AG04449 (cell line): ENCODE results near the gene NDUFA5.
"Not testable (repeated sequence)": the region's sequence is repeated elsewhere in the genome, so short reads cannot be mapped to it uniquely, and the experiment has no call there.

ENCODE experiments used
- CTCF ChIA-PET: fragments of 350-600 bp; formaldehyde crosslinking; extraction: SDS; loops from one replicate; lab custom pipeline; 2021; ENCODE audit warnings: antibody characterized with exemption; lab: Yijun Ruan, JAX
- POLR2A ChIA-PET: fragments of 400-600, 350-600 bp; formaldehyde crosslinking; extraction: SDS; loops from one replicate; lab custom pipeline; 2020; ENCODE audit warnings: antibody characterized with exemption, inconsistent platforms; lab: Yijun Ruan, JAX
- DNase-seq: peaks from one replicate; pipeline ENCODE4 v3.0.0-alpha.2; 2010; ENCODE audit warnings: low read depth, low spot score
- H3K4me3 ChIP-seq: 2 replicates; pipeline ENCODE4 v1.5.1; 2011; ENCODE audit warnings: low read depth, mild to moderate bottlenecking, control low read depth, low read length
- CTCF ChIP-seq: IDR thresholded peaks from one replicate; pipeline ENCODE4 v1.5.1; 2011; ENCODE audit warnings: mild to moderate bottlenecking, moderate library complexity, low read length, control low read depth, inconsistent platforms; ENCODE audit not compliant: insufficient read depth; ENCODE audit errors: missing control alignments

The NDUFA5 gene

GRCh38 chr7:123537026-123537642 lies 20.5 kb downstream of the NDUFA5 start:
- no peak for DNase-seq
- peak; percentile 16 for TF ChIP-seq CTCF
- H3K4me3 ChIP-seq = no peak overlapping the region
- POLR2A ChIA-PET = no interaction called here
- CTCF ChIA-PET = interaction anchor here (2.9 kb wide), 1 partner anchor 43 kb away, joined by 26 read pairs; no protein-coding TSS in a partner anchor

GRCh38 chr7:123535517-123535916 lies 22.1 kb downstream of the NDUFA5 start:
- TF ChIP-seq CTCF = no peak
- no peak overlapping the region; the same call in 1 of the 2 replicates for H3K4me3 ChIP-seq
- ChIA-PET CTCF (interaction anchor here (0.6 to 2.0 kb wide), 4 partner anchors 14 to 43 kb away, joined by 3 to 21 read pairs (median 3); no protein-coding TSS in a partner anchor), POLR2A (interaction anchor here (0.7 kb wide), 1 partner anchor 1742 kb away, joined by 4 read pairs; no protein-coding TSS in a partner anchor)
- DNase-seq = no peak

GRCh38 chr7:123534383-123535260 lies 23.0 kb downstream of the NDUFA5 start, which contains the start of gene IQUB:
Gene IQUB, minus strand, starts transcription at chr7:123534595. Its CDS starts 22,255 bp downstream, at chr7:123512340.
- ChIA-PET POLR2A (interaction anchor here (0.5 kb wide), 1 partner anchor 1603 kb away, joined by 3 read pairs; no protein-coding TSS in a partner anchor), CTCF (interaction anchor here (0.7 to 2.0 kb wide), 5 partner anchors 37 to 102 kb away, joined by 3 to 21 read pairs (median 4); no protein-coding TSS in a partner anchor)
- H3K4me3 ChIP-seq = peak within 1 kb of the TSS; percentile 69
- no peak for TF ChIP-seq CTCF
- DNase-seq = peak; percentile 76

GRCh38 chr7:123533929-123534382 lies 23.7 kb downstream of the NDUFA5 start:
- H3K4me3 ChIP-seq = peak overlapping the region; percentile 68
- POLR2A ChIA-PET = no interaction called here
- no peak for TF ChIP-seq CTCF
- CTCF ChIA-PET = interaction anchor here (1.0 kb wide), 1 partner anchor 40 kb away, joined by 5 read pairs; no protein-coding TSS in a partner anchor
- no peak for DNase-seq

GRCh38 chr7:123533553-123533917 lies 24.1 kb downstream of the NDUFA5 start:
- ChIA-PET CTCF (interaction anchor here (1.0 kb wide), 1 partner anchor 39 kb away, joined by 5 read pairs; no protein-coding TSS in a partner anchor), POLR2A (no interaction called here)
- no peak for DNase-seq
- H3K4me3 ChIP-seq = no peak overlapping the region
- no peak for TF ChIP-seq CTCF

DNA sequence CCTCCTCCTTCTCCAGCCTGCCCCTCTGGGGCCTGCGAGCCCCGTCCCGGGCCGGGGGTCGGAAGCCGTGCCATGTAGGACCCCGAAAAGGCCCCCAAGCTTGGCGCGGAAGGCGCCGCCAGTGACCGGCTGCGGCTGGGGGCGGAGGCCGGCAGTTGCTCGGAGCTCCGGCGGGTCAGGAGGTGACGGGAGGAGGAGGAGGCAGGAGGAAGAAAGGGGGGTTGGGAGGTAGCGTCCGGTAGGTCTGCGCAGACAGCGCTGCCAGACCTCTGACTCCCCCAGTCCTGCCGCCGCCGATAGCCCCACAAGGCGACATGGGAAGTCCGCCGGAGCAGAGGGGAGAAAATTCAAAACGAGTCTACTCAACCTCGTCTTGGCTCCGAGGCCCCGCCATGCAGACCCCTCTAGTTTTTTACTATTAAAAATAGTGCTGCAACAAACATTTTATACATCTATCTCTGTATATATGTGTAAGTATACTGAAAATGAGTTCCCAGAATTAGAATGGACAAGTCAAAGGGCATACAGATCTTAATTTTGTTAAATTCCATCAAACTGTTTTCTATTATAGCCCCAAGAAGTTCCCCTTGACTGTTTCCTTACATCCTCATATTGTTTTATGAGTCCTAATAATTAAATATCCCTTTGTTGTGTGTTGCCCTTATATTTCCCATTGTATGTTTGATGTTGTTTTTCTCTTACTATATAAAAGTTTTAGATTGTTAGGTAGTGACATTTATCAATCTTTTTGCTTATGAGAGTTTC lies 24.6 kb downstream of the NDUFA5 start:
- peak overlapping the region; percentile 42 for H3K4me3 ChIP-seq
- CTCF ChIA-PET = interaction anchor here (1.0 kb wide), 1 partner anchor 39 kb away, joined by 5 read pairs; no protein-coding TSS in a partner anchor
- POLR2A ChIA-PET, DNase-seq: not testable (repeated sequence)

DNA sequence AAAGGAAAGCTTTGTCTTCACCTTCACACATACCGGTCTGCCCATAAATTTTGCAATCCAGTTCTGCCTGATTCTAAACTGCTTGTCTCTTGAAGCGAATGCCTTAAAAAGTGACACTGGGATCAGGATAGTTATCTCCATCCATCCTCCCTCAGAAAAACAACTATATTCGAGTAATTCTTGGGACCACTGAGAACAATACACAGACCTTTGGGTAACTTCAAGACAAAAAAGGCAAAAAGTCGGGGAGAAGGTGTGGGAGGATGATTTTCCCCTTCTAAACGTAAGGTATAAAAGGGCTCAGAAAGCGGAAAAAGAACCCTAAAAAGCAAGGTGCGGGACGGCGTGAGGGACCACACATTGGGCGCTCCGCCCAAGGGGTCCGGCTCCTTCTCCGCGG lies 25.3 kb downstream of the NDUFA5 start:
- H3K4me3 ChIP-seq, CTCF ChIA-PET, DNase-seq, POLR2A ChIA-PET: not testable (repeated sequence)

DNA sequence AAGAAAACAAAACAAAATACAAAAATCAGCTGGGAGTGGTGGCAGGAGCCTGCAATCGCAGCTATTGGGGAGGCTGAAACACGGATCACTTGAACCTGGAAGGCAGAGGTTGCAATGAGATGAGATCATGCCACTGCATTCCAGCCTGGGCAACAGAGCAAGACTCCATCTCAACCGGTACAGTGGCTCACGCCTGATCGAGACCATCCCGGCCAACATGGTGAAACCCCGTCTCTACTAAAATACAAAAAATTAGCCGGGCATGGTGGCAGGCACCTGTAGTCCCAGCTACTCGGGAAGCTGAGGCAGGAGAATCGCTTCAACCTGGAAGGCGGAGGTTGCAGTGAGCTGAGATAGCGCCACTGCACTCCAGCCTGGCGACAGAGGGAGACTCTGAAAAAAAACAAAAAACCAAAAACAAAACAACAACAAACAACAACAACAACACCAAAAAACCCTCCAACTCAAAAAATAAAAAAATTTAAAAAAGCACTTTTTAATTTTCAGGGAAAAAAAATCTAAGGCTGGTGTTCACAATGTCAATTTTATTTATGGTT lies 27.5 kb downstream of the NDUFA5 start:
- CTCF ChIA-PET = interaction anchor here (1.3 kb wide), 1 partner anchor 36 kb away, joined by 3 read pairs; no protein-coding TSS in a partner anchor
- DNase-seq, H3K4me3 ChIP-seq, POLR2A ChIA-PET: not testable (repeated sequence)
